ENCODE results near the gene CAPN14.
"Not testable (repeated sequence)": the region's sequence is repeated elsewhere in the genome, so short reads cannot be mapped to it uniquely, and the experiment has no call there.

The CAPN14 gene

GRCh38 chr2:31204783-31205182 lies 12.5 kb downstream of the CAPN14 start:
- H3K27ac ChIP-seq = no peak overlapping the region
- DNase-seq (ENCODE audit: low read depth, low spot score) = no peak

GRCh38 chr2:31203916-31204315 lies 13.4 kb downstream of the CAPN14 start:
- H3K27ac ChIP-seq = no peak overlapping the region
- DNase-seq (ENCODE audit: low read depth, low spot score) = no peak

- no peak overlapping the region for H3K27ac ChIP-seq
- no peak for DNase-seq (ENCODE audit: low read depth, low spot score)
Observed at GRCh38 chr2:31202833-31203232, 14.5 kb downstream of the CAPN14 start.

- H3K27ac ChIP-seq = no peak overlapping the region
- DNase-seq (ENCODE audit: low read depth, low spot score) = no peak
Observed at GRCh38 chr2:31202041-31202440, 15.3 kb downstream of the CAPN14 start.

- no peak for DNase-seq (ENCODE audit: low read depth, low spot score)
- H3K27ac ChIP-seq = no peak overlapping the region
Observed at GRCh38 chr2:31200972-31201371, 16.3 kb downstream of the CAPN14 start.

GRCh38 chr2:31199206-31199605 lies 18.1 kb downstream of the CAPN14 start:
- no peak overlapping the region for H3K27ac ChIP-seq
- DNase-seq (ENCODE audit: low read depth, low spot score) = no peak

GRCh38 chr2:31197669-31198068 lies 19.6 kb downstream of the CAPN14 start:
- no peak overlapping the region for H3K27ac ChIP-seq
- no peak for DNase-seq (ENCODE audit: low read depth, low spot score)

GRCh38 chr2:31197166-31197565 lies 20.1 kb downstream of the CAPN14 start:
- no peak for DNase-seq (ENCODE audit: low read depth, low spot score)
- H3K27ac ChIP-seq = peak overlapping the region; percentile 17

GRCh38 chr2:31196622-31197021 lies 20.7 kb downstream of the CAPN14 start:
- peak overlapping the region; percentile 17 for H3K27ac ChIP-seq

GRCh38 chr2:31193806-31194205 lies 23.5 kb downstream of the CAPN14 start:
- no peak for DNase-seq (ENCODE audit: low read depth, low spot score)

More at GRCh38 chr2:31196622-31197021, 20.7 kb downstream of the CAPN14 start:
- no peak for DNase-seq (ENCODE audit: low read depth, low spot score)

GRCh38 chr2:31192851-31193392 lies 24.4 kb downstream of the CAPN14 start:
- no peak overlapping the region for H3K27ac ChIP-seq
- DNase-seq (ENCODE audit: low read depth, low spot score) = no peak

More at GRCh38 chr2:31193806-31194205, 23.5 kb downstream of the CAPN14 start:
- no peak overlapping the region for H3K27ac ChIP-seq

- no peak for DNase-seq (ENCODE audit: low read depth, low spot score)
- H3K27ac ChIP-seq = no peak overlapping the region
Observed at GRCh38 chr2:31192396-31192795, 24.9 kb downstream of the CAPN14 start.

GRCh38 chr2:31191931-31192330 lies 25.4 kb downstream of the CAPN14 start:
- H3K27ac ChIP-seq = no peak overlapping the region
- no peak for DNase-seq (ENCODE audit: low read depth, low spot score)

GRCh38 chr2:31190188-31190587 lies 27.1 kb downstream of the CAPN14 start:
- no peak for DNase-seq (ENCODE audit: low read depth, low spot score)
- no peak overlapping the region for H3K27ac ChIP-seq

- DNase-seq (ENCODE audit: low read depth, low spot score) = no peak
- no peak overlapping the region for H3K27ac ChIP-seq
Observed at GRCh38 chr2:31189141-31189540, 28.2 kb downstream of the CAPN14 start.

GRCh38 chr2:31188131-31188530 lies 29.2 kb downstream of the CAPN14 start:
- H3K27ac ChIP-seq = no peak overlapping the region
- no peak for DNase-seq (ENCODE audit: low read depth, low spot score)

GRCh38 chr2:31187166-31187565 lies 30.1 kb downstream of the CAPN14 start:
- no peak for DNase-seq (ENCODE audit: low read depth, low spot score)
- no peak overlapping the region for H3K27ac ChIP-seq

GRCh38 chr2:31183973-31184372 lies 33.3 kb downstream of the CAPN14 start:
- not testable (repeated sequence) for H3K27ac ChIP-seq; DNase-seq (ENCODE audit: low read depth, low spot score)

- DNase-seq (ENCODE audit: low read depth, low spot score) = no peak
- H3K27ac ChIP-seq = no peak overlapping the region
Observed at GRCh38 chr2:31176742-31177141, 40.6 kb downstream of the CAPN14 start.

GRCh38 chr2:31171142-31171541 lies 46.2 kb downstream of the CAPN14 start:
- DNase-seq (ENCODE audit: low read depth, low spot score) = no peak
- no peak overlapping the region for H3K27ac ChIP-seq

GRCh38 chr2:31170071-31170698 lies 47.1 kb downstream of the CAPN14 start:
- H3K27ac ChIP-seq = no peak overlapping the region
- peak; percentile 27 for DNase-seq (ENCODE audit: low read depth, low spot score)

- no peak for DNase-seq (ENCODE audit: low read depth, low spot score)
- no peak overlapping the region for H3K27ac ChIP-seq
Observed at GRCh38 chr2:31168291-31168690, 49.0 kb downstream of the CAPN14 start.

All from epithelial cell of prostate (primary cell).